NK-92 (cell line): ENCODE data around the gene FAM43A.

Experiments
- DNase-seq: peaks from one replicate; lab custom pipeline; 2025; ENCODE audit not compliant: unreplicated experiment; lab: John Stamatoyannopoulos, UW

The FAM43A gene

GRCh38 chr3:194685718-194686413 lies at the start of gene FAM43A:
FAM43A (plus strand) TSS chr3:194685883; CDS start chr3:194686827, 944 bp downstream.
- DNase-seq, result no peak

- no peak for DNase-seq
Observed at GRCh38 chr3:194637066-194637465, 48.6 kb upstream of the FAM43A start.

GRCh38 chr3:194637541-194638400 lies 47.9 kb upstream of the FAM43A start:
- DNase-seq, result no peak

GRCh38 chr3:194638991-194639605 lies 46.6 kb upstream of the FAM43A start:
- no peak for DNase-seq

GRCh38 chr3:194640829-194641228 lies 44.9 kb upstream of the FAM43A start:
- DNase-seq, result no peak

- DNase-seq, result no peak
Observed at GRCh38 chr3:194642769-194643168, 42.9 kb upstream of the FAM43A start.

GRCh38 chr3:194647747-194648146 lies 37.9 kb upstream of the FAM43A start:
- no peak for DNase-seq

- DNase-seq, result no peak
Observed at GRCh38 chr3:194654443-194654842, 31.2 kb upstream of the FAM43A start.

- DNase-seq, result no peak
Observed at GRCh38 chr3:194657439-194657838, 28.2 kb upstream of the FAM43A start.

GRCh38 chr3:194658477-194659242 lies 27.0 kb upstream of the FAM43A start:
- DNase-seq, result no peak

- no peak for DNase-seq
Observed at GRCh38 chr3:194659778-194660177, 25.9 kb upstream of the FAM43A start.

GRCh38 chr3:194661374-194661773 lies 24.3 kb upstream of the FAM43A start:
- DNase-seq, result no peak

GRCh38 chr3:194661946-194662345 lies 23.7 kb upstream of the FAM43A start:
- no peak for DNase-seq

- DNase-seq, result no peak
Observed at GRCh38 chr3:194664857-194665256, 20.8 kb upstream of the FAM43A start.

- no peak for DNase-seq
Observed at GRCh38 chr3:194667363-194667762, 18.3 kb upstream of the FAM43A start.

GRCh38 chr3:194671511-194671899 lies 14.2 kb upstream of the FAM43A start:
- DNase-seq, result no peak

- DNase-seq, result peak; percentile 27
Observed at GRCh38 chr3:194671900-194672808, 13.5 kb upstream of the FAM43A start, which contains the start of gene LSG1. LSG1 (minus strand) TSS chr3:194672191; CDS start chr3:194672162, 29 bp downstream.

GRCh38 chr3:194672876-194673275 lies 12.8 kb upstream of the FAM43A start:
- no peak for DNase-seq

GRCh38 chr3:194673761-194674160 lies 11.9 kb upstream of the FAM43A start:
- no peak for DNase-seq

GRCh38 chr3:194675081-194675640 lies 10.5 kb upstream of the FAM43A start:
- DNase-seq, result no peak
